GM18499 (cell line): ENCODE results near the gene SUOX.
"Not testable (repeated sequence)": the region's sequence is repeated elsewhere in the genome, so short reads cannot be mapped to it uniquely, and the experiment has no call there.

Source experiments
- ATAC-seq: cut with Tn5 transposase; IDR thresholded peaks from one replicate; pipeline ENCODE4 v1.9.1; 2021; ENCODE audit warnings: moderate number of reproducible peaks; ENCODE audit not compliant: insufficient read depth, unreplicated experiment

SUOX gene

DNA sequence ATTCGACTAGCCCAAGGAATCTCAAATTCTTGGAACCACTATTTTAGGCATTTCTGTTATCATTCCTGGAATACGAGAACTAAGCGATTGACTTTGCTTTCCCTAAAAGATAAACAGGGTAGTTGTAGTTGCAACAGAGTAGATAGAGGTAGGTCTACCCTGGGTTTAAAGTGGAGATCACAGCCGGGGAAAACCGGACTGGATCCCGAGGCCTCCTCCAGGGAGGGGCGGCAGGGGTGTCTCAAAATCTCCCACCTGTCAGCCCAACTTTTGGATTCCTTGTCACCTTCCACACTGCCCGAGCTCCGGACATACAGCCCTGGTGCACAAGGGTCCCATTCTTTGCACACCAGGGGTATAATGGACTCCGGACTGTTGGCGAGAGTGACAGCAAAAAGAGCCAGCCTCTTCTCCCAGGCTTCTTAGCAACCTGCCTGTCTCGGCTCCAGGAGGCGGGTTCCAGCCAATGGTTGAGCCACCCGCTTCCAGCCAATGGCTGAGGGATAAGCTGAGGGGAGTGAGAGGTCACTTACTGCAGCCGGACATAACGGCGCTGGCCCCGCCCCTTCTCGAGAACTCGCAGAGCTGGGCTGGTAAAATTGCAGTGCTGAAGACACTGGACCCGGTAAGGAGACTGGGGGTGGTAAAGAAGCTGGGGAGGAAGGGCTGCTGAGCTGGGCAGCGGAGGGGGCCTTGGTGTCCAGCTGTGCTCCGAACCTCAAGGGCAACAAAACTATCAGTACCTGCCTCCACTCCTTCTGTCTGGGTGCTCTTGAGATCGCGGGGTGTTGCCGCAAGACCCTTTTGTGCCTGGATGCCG is at the start of gene SUOX:
SUOX (plus strand) TSS at position 562 of the 820 bp plus-strand sequence. CDS start 4,946 bp downstream, outside the sequence.
- peak; percentile 89 for ATAC-seq

GRCh38 chr12:55955344-55955743 is 41.7 kb upstream of the SUOX start:
- ATAC-seq = no peak

DNA sequence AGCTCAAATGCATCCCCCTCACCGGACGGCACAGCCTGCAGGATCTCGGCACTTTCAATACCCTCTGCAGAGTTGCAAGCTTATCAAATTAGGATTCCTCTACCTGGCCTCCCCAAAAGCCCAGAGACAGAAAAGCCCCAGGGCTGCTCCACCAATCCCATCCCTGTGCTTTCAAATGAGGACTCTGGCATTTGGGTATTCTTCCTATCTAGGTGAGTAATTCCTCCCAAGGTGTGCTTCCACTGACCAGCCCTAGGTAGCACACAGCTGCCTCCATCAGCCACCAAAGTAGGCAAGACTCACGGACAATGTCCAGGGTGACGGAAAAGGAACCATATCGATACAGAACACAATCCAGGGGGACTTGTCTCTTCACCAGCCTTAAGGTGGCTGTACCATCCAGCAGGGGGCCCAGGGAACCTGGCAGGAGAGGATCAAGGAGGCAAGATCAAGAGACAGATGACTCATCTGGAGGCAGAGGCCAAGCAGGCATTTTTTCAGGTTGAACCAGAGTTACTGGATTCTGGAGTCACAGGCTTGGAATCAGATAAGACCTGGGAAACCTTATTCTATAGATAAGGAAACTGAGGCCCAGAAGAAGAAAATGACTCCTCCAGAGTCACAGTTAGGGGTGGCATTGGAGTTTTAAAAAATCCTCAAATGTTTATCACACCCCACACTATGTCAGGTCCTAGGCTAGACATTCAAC is 41.1 kb upstream of the SUOX start:
- no peak for ATAC-seq

DNA sequence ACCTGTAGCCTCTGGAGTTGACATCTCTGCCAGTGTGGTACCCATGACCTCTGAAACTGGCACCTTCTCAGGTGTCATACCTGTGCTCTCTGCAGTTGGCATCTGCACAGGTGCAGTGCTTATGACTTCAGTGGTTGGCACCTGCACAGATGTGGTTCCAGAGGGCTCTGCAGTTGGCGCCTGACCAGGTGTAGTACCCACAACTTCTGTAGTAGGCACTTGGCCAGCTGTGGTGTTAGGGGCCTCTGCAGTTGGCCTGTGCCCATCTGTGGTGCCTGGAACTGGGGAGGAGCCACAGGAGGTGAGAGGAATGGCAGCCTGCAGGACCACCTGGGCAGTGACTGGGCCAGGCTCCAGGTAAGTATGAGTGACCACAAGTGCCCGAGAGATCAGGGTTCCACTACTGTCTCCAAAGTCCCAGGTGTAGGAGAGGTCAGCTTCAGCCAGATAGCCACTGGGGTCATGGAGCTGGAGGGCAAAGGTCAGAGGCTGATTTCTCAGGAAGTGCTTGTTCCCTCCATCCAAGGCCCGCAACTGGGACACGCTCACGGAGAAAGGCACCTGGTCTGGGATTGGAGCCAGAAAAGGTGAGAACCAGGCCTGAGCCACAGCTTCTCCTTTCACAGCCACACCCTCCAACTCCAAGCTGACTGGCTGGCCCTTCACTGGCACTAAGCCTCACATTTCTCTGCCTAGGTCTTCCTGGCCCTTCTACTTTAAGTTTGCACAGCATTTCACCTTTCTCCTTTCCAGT is 39.8 kb upstream of the SUOX start:
- ATAC-seq = no peak

DNA sequence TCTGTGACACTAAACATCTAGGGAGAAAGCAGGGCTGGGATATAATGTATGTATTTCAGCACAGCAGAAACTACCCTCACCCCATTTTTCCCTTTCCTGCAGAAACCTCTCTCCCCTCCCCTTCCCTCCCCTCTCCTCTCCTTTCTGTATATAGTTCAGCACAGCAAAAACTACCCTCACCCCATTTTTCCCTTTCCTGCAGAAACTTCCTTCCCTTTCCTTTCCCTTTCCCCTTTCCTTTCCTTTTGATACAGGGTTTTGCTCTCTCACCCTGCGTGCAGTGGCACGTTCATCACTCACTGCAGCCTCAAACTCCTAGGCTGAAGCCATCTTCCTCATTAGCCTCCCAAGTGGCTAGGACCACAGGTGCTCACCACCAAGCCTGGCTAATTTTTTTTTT is 33.3 kb upstream of the SUOX start:
- no peak for ATAC-seq

DNA sequence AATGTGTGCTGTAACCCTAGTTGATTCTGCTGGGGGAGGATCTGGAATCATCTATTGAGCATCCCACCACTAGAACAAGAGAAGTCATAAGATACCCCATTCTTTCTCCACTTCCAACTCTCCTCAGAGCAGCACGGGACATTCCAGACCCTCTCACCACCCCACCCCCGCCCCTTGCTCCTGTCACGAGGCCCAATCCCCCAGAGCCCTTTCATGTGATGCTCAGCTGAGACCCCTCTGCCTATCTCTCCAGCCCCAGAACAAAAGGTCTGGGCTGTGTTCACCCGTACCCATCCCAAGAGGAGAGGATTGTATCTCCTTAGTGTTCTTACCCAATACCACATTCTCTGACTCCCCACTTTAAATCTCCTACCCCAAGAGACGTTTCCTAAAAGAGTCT is 31.8 kb upstream of the SUOX start:
- ATAC-seq = no peak

DNA sequence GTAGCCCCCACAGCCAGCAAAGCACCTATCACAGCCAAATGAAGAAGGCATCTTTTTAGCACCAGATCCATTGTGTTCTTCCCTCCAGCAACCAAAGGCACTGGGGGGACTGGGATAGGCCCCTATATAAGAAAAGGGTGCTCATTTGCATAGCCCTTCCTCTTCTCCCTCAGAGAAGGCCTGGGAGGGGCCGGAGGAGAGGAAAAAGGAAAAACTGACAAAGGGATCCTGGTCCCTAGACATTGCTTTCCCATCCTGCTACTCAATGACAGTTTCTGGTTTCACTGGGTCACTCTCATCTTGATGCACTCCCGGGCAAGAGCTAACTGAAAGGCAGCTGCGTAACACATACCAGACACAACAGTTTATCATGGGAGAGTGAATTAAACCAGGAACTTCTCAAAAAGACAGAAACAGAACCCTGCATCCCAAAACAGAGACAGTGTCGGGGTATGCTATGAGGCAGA is 31.1 kb upstream of the SUOX start, which contains the start of gene PMEL:
PMEL (minus strand) TSS at position 102 of the 467 bp plus-strand sequence; CDS start at position 71, 31 bp downstream.
- no peak for ATAC-seq

GRCh38 chr12:55966408-55967281 is 30.4 kb upstream of the SUOX start, which contains the start of gene CDK2:
Gene CDK2 (plus strand): TSS chr12:55966830. CDS start chr12:55967009, 179 bp downstream.
- peak; percentile 71 for ATAC-seq

- ATAC-seq = no peak
Observed at GRCh38 chr12:55969356-55969755, 27.7 kb upstream of the SUOX start.

DNA sequence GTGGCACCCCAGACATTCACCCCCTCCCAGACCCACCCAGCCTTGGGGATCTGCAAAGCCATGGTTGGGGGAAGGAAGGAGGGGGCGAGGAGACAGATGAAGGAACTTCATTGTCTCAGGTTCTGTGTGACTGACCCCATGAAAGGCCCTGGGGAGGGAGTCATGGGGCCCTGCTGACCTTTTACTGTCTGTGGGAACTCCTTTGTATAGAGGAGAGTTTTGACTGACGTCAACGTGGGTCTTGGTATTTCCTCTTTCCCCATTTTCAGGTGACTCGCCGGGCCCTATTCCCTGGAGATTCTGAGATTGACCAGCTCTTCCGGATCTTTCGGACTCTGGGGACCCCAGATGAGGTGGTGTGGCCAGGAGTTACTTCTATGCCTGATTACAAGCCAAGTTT is 26.3 kb upstream of the SUOX start:
- ATAC-seq = no peak

GRCh38 chr12:55972042-55972441 is 25.0 kb upstream of the SUOX start:
- ATAC-seq = no peak

DNA sequence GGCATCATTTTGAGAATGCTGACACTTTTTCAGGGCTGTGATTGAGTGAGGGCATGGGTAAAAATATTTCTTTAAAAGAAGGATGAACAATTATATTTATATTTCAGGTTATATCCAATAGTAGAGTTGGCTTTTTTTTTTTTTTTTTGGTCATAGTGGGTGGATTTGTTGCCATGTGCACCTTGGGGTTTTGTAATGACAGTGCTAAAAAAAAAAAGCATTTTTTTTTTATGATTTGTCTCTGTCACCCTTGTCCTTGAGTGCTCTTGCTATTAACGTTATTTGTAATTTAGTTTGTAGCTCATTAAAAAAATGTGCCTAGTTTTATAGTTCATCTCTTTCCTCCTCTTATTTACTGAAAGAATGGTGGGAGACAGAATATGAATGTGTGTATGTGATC is 24.6 kb upstream of the SUOX start:
- ATAC-seq = no peak

DNA sequence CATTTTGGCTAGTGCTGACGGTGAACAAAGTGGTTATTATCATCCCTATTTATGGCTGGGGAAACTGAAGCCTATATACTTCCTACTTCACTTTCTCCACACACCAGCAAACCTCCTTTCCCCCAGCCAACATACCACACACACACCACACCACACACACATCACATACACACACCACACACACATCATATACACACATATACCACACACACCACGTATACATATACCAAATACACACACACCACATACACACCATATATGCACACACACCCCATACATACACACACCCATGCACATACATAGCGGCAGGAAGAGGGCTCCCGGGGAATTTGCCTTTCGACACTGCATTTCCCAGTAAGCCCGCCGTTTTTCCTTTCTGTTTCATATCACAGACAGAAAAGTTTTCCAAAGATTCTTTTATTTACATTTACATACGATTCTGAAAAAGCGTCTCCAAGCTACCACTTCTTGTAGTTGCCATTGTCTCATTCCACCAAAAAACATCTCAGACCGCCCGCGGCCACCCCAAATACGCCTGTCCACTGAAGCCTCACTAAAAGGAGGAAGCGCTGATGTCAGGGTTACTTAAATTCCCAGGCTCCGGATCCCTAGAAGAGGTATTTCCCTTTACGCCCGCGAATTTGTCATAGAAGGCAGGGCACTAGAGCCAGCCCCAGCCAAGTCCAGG is 24.0 kb upstream of the SUOX start:
- ATAC-seq = no peak

DNA sequence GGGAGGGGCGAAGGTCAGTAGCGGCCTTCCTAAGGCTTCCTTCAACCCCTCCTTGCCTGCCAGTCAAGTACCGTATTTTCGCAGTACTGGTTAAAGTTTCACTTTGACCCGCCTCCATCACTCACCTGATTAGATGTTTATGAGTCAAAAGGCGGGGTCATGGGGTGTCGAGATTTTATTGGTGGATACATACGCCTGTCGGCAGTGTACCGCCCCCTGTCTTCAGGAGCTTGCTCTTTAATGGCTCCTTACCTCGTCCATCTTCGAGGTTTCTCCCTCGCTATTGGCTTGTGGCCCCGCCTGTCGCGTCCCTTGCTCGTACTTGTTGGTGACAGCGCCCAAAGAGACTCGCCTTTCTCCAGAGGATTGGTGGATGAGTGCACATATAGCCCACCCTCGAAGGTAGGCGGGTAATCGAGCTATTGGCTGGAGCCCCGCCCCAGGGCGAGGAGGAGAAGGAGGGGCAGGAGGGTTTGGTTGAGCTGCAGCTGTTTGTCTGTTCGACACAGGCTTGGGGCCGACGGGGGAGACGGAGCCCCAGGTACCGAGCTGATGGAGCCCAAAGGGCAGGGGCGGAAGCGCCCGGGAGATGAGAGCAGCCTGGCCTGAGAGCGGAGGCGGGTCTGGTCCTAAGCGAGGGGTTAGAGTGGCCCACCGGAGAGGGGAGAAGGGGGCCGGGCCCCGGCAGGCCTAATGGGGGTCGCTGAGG is 23.3 kb upstream of the SUOX start, which contains the start of gene RAB5B:
RAB5B (plus strand) TSS at position 480 of the 709 bp plus-strand sequence. CDS start 12,883 bp downstream, outside the sequence.
- peak; percentile 89 for ATAC-seq

GRCh38 chr12:55974308-55974730 is 22.8 kb upstream of the SUOX start:
- no peak for ATAC-seq

GRCh38 chr12:55978393-55978792 is 18.7 kb upstream of the SUOX start:
- no peak for ATAC-seq

DNA sequence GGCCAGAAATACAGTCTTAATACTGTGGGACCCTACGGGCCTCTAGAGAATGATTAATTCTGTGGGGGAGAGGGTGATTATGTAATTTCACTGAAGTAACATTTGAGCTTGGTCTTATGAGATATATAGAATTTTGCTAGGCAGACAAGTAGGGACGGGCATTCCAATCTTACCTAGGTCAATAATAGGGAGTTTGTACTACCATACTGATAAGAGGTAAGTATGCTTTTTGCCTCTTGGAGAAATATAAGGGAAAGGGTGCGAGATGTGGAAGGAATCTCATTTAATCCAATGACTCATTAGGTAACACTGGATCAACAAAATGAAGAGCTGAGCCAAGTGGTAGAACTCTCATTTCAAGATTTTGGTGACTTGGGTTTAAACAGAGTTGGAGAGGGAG is 18.0 kb upstream of the SUOX start:
- no peak for ATAC-seq

DNA sequence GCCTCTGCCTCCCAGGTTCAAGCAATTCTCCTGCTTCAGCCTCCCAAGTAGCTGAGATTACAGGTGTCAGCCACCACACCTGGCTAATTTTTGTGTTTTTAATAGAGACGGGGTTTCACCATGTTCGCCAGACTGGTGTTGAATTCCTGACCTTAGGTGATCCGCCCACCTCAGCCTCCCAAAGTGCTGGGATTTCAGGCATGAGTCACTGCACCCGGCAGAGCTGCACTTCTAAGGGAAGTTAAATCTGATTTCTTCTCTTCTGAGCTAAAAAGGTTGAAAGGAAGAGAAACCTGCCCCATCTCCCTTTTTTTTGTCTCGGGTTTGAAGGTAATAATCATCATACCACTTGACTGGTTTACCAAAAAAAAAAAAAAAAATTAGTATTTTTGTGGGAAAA is 15.2 kb upstream of the SUOX start:
- ATAC-seq = not testable (repeated sequence)
